HG03025 (cell line): ENCODE data around the gene KRT32.

Experiments
- ATAC-seq: cut with Tn5 transposase; IDR thresholded peaks from one replicate; pipeline ENCODE4 v1.9.1; 2021; ENCODE audit warnings: mild to moderate bottlenecking, moderate library complexity; ENCODE audit not compliant: unreplicated experiment, low FRiP score

Gene KRT32

DNA sequence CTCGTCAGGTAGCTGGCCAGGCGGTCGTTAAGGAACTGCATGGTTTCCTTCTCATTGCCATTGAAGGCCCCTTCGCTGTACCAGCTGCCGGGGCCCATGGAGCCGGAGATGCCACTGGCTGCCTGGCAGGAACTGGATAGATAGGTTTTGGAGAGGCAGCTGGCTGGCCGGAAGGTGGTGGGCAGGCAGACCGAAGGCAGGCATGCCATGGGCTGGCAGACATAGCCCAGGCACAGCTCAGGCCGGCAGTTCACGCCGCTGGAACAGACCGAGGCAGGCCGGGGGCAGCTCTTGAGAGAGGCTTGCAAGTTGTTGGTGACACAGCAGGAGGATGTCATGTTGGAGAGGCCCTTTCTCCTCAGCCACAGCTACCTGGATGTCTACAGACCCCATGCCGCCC lies at the start of gene KRT32:
Gene KRT32 (minus strand): TSS at position 399 of the 400 bp plus-strand sequence. CDS start 61 bp downstream, at position 338.
- no peak for ATAC-seq

DNA sequence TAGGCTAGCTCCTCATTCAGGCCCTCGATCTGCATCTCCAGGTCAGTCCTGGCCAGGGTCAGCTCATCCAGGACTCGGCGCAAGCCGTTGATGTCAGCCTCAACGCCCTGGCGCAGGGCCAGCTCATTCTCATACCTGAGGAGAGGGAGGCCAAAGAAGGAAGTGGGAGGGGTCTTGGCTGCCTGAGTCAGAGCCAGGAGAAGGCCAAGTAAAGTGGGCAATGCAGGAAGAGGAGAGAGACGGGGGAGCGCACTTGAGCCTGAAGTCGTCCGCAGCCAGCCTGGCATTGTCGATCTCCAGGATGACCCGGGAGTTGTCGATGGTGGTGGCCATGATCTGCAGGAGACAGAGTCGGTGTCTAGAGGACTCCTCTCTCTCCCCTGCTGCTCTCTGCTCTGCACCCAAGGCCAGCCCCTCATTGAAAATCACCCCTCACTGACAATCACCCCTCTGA lies 49.7 kb upstream of the KRT32 start:
- ATAC-seq: no peak

DNA sequence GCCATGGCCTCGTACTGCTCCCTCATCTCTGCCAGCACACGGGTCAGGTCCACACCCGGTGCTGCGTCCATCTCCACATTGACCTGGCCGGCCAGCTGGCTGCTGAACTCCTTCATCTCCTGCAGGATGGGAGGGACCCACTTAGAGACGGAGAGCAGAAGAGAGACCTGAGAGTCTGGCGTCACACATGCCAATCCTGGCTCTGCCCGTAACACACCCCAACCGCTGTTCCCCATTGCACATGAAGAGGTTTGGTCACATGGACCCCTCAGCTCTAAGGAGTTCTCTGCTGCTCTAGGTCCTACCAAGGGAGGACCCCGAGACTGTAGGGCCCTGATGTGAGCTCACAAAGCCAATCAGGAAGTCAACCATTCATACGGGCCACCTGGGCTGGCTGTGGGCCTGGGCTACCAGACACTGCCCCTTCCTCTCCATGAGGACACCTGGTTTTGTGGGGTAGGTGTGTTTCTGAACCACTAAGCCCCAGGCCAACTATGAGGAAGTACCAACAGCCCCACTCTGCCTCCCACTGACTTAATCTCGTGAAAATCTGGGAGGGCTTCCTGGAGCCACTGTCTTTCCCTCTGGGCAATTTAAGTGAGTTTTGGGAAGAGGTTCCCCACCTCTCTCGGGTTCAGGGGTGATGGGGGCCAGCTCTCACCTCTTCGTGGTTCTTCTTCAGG lies 49.1 kb upstream of the KRT32 start:
- ATAC-seq: no peak

DNA sequence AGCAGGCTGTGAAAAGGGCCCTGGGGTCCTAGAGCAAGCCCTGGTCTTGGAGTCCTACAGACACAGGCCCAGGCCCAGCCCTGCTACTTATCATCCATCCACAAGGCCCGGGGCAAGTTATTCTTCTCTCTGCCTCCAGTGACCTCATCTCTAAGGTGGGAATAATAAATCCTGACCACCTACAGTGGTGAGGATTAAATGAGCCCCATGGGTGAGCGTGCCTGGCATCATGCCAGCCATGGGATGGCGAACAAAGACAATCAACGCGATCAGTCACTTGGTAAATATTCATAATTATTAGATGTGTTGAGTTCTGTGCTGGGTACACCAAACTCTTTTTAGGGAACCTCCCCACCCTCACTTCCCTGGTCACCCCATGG lies 46.0 kb upstream of the KRT32 start:
- ATAC-seq: no peak

DNA sequence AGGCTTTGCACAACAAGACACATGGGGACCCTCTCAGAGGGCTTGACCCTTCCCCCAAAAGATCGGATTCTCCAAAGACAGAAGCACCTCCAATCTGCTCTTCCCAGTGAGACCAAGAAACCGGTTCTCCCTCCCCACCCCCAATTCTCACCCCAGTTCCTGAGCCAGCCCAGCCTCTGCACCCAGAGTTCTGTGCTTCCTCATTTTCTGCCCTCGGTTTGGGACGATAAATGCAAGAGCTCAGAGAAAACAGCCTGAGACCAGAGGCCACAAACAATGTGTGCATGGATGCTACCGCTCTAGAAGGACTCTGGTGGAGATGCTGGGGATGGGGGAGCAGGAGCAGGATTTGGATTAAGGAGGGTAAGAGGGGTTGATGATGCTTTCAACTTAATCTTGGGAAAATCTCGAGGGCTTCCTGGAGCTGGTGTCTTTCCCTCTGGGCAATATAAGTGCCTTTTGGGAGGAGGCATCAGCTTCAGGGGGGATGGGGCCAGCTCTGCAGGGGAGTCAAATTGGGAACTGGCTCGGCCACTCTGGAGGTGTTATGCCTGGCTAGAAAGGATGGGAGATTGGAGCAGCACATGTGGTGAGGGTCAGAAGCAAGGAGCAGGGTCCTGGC lies 45.5 kb upstream of the KRT32 start:
- ATAC-seq: no peak

DNA sequence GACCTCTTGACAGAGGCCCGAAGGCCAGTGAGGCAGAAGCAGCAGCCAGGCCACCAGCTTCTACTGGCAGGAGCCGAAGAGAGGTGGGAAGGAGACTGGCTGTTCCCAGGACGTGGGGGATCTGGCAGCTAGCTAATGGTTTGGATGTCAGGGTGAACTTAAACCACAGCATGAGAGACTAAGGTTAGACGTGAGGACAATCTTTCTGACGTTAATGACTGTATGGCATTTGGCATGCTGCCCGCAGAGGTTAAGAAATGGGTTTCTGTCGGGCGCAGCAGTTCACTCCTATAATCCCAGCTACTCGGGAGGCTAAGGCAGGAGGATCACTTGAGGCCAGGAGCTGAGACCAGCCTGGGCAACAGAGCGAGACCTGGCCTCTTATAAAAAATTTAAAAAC lies 44.5 kb upstream of the KRT32 start:
- ATAC-seq: no peak

DNA sequence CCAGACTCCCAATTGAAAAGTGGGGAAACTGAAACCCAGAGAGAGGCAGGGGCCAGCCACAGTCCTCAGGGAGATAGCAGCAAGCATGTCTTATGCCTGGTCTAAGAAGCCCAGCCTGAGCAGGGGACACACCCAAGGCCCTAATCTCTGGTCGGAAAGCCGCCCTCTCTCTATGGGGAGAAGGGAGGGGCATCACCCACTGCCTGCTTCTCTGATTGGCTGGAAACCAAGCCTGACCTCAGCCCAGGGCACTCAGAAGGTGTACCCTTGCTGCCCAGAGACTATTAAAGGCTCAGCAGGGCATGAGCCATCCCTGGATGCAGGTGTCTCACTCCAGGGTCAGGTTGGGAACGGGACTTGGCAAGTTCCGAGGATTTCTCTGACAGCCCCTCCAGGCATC lies 43.9 kb upstream of the KRT32 start:
- ATAC-seq: no peak

DNA sequence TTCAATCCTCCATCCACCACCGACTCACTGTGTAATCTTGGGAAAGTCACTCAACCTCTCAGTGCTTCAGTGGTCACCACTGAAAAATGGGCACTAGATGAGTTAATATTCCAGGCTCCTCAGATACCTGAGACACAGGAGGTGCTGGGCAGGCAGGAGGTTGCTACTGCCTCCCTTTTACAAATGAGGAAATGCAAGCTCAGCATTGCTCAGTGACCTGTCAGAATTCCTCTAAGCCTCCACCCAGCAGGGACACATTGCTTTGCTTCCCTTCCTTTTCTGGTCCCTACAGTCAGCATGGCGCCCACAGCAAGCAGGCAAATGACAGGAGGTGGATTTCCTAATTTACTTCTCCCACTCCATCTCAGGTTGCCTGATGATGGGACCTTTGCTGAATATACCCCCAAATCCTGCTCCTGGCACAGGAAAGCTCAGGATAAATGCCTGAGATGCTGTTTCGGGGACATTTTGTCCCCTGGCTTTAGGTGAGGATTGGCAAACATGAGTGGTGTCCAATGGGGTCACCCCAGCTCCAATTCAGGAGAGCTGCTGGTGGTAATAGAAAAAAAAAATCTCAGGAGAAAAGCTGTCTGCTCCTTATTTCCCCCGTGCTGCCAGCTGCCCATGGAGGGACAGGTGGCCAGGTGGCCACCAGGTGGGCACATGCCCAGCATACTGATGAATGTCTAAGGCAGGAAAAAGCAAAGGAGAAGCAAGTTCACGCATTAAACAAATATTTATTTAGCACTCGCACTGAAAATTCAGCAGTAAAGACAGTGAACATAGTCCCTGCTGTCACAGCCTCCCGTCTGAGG lies 43.3 kb upstream of the KRT32 start:
- no peak for ATAC-seq

DNA sequence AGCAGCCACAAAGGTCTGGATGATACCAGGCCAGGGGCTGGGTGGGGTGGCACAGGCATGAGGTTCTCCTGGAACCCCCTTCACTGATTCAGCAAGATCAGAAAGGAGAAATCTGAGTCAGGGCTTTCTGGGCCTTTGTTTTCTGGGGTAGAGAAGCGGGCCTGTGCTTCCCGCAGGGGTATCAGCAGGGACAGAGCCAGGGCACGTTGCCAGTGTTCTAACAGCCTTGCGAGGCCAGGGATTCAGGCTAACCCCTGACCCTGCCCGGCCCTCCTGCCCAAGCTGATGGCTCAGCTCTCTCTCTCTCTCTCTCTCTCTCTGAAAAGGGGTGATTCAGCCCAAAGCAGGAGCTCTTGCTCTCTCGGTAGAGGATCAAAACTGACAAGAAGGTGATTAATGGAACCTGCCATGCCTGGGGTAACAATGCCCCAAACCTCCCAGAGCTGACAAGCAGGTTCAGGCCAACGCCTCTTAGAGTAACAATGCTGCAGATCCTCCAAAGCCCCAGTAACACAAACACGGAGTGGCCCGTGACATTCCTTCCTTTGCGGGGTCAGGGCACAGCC lies 40.2 kb upstream of the KRT32 start:
- no peak for ATAC-seq

DNA sequence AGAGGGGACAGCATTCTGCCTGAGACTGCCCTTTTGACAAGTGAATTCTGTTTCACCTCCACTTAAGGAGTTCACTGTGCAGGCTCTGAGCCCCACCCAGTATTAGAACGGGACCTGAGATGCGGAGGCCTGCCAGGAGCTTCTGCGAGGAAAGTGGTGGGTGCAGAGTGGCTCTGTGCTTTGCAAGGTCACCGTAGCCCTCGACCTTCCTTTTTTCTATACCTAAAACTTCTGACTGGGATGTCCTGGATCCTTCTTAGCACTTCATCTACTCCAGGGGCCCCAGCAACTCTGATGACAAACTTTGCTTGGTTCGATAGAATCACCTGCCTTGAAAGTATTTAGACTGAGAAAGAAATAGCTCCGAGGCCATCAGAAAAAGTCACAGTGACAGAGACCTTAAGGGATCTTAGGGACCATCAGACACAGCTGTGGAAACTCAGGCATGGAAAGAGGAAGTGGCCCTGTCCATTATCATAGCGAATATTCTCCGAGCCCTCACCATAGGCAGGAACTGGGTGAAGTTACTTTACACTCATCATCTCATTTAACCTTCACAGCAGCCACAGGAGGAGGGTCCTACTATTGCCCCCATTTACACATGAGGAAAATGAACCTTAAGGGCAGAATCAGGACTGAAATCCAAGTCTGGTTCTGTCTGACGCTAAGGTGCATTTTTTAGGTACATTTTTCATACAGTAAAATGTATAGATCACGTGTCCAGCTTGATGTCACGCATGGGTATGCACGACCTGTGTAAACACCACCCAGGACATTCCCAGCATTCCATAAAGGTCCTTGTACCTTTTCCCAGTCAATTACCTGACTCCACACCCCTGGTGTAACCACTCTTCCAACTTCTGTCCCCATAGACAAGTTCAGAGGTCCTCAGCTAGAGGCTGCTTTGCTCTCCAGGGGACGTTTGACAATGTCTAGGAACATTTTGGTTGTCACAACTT lies 38.9 kb upstream of the KRT32 start:
- ATAC-seq: no peak

DNA sequence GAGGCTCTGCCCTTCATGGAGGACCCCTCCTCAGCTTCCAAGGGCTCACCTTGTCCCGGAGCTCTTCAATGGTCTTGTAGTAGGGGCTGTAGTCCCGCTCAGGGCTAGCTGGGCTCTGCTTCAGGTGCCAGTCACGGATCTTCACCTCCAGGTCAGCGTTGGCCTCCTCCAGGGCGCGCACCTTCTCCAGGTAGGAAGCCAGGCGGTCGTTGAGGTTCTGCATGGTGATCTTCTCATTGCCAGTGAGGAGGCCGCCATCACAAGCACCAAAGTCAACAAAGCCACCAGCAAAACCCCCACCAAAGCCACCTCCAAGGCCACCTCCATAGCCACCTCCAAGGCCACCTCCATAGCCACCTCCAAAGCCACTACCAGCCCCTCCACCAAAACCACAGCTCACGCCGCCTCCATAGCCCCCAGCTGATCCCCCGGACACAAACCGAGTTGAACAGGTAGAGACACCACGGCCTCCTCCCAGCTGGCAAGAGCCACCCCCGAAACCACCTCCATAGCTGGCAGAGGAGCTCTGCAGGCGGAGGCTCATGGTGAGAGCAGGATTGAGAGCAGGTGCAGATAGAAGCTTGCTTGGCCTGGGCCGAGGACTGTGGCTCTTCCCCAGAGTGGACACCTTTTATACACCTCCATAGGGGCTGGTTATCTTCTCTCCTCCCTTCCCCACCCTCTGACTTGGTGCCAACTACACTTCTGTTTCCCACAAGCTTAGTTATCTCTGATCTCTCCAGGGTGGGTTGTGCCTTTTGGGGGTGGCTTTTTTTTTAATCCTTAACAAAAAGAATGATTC lies 38.0 kb upstream of the KRT32 start, which contains the start of gene KRT13:
Gene KRT13 (minus strand): TSS at position 606 of the 802 bp plus-strand sequence. CDS start 62 bp downstream, at position 544.
- ATAC-seq: no peak

DNA sequence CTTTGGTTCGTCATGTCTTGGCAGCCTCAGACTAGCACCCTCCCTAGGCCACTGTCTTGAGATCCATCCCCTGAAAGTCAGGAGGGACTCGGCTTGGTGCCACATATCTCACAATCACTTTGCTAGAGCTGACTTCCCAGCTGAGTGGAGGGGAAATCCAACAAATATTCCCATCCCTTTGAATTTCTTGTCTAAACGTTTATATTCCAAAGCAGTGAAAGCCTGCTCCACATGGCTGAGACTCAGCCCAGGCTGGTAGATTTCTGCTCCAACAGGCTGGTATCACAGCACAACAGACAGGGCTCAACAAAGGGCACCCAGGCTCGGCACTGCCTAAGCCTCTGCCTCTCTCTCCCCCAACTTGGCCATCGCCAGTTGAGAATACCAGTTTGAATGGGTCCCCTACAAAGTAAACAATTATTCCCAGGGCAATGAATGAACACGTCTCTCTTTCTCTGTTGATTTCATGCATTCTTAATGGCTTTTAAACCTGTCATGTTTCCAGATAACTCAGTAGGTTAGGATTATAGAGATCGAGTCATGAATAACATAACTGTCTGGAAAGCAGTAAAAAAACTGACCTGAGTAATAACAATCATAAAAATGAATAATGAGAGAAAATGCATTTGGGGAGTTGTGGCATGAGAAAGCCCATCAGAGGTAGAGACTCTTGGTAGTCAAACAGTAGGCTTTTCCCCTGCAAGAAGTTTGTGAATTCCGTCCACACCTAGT lies 37.2 kb upstream of the KRT32 start:
- no peak for ATAC-seq

DNA sequence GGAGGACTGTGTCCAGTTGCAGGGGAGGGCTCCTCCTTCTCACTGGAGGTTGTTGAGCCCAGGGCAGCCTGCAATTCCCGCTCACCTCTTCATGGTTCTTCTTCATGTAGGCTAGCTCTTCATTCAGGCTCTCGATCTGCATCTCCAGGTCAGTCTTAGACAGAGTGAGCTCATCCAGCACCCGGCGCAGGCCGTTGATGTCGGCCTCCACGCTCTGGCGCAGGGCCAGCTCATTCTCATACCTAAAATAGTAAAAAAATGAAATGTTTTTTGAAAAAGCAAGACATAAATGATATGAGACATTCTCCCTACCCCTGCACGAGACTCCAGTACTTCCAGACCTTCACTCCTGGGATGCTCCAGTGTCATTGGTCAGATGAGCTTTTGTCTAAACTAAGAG lies 36.0 kb upstream of the KRT32 start:
- no peak for ATAC-seq

DNA sequence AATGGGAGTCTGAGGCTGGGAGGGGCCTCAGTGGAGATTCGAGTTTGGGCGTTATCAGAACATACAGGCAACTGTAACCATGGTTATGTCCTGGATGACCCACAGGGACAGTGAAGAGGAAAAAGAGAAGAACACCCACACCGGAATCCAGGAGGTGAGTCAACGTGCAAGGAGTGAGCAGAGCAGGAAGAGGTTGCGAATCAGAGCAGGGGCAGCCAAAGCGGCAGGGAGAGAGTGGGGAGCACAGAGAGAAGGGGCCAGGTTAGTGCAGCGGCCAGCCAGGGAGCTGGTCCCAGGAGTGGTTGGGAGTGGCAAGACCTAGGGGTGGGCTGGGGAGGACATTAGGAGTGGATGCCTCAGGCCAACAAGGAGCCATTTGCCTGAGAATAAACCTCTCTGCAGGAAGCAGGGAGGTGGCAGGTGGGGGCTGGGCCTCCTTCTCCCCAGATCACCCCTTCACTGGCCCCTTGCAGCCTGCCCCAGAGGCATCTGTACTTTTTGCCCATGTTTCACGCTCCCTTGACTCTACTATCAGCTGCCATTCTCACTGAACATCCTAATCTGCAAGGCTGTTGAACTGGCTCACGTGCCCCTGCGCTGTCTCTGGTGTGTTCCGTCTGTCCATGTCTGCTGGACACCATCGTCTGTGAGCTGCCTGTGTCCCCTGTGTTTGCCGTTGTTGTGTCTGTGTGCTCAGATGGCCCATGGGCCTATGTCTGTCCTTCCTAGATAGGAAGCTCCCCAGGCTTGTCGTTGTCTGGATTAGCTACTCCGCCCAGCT lies 33.1 kb upstream of the KRT32 start:
- no peak for ATAC-seq

DNA sequence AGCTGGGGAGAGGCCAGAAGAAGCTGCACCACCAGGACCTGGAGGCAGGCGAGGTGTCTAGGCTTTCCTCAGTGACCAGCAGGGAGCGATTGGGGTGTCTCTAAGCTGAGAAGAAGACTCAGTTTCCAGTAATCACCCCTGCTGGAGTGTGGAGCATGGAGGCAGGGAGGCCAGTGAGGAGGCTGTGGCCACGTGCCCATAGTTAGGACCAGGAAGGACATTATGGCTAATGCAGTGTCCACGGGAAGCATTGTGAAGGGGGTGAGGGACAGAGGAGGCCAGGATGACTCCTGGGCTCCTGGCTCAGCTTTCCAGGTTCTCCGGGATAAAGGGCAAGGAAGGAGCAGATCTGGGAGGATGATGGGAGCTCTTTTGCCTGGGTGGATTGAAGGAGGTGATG lies 32.5 kb upstream of the KRT32 start:
- ATAC-seq: no peak

DNA sequence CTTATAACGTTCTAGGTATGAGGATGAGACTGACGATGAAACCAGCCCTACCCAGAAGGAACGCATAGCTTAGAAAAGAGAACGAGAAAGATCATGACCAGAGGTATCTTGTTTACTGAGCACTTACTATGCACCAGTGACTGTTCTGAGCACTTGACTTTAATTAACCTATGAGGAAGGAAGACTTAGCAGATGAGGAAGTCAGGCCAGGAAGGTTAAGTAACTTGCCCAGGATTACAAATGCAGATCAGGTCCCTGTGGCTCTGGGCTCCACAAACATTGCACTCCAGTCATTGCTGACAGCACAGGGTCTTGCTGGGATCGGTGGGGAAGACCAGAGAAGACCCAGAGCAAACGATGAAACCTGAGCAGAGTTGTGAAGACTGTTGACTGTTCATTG lies 31.1 kb upstream of the KRT32 start:
- no peak for ATAC-seq

DNA sequence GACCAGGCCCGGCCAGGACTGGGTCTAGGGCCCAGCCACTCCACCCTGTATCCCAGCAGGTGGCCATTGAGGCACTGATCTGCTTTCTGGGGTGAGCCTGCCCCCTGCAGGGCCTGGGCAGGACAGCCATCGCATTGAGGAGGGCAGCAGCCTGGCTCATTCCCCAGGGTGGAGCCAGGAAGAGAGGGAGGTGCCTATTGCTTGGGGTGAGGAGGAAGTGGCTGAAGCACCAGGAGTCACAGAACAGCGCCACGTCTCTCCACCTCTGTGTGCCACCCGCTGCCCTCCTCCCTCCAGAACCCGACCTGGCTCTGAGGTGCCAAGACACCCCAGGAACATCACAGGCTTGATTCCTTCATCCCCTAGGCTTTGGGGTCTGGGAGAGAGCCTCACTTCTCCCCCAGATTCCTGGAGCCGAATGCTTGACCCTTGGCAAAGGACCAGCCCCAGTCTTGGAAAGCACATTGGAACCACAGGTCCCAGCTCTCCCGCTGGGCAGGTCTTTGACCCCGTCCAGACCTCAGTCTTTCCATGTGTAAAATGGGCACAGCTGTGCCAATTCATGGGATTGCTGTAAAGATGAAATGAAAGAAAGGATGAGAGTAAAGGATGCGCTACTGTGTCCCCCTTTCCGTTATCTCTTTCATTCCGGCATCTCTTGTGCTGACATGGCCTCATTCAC lies 29.8 kb upstream of the KRT32 start:
- no peak for ATAC-seq
